PC-3 (cell line): ENCODE data around the gene DUOX1.

Experiments used
- CTCF ChIP-seq: fragments of 300-600 bp; sonication (generic); conservative IDR thresholded peaks from 2 replicates; pipeline ENCODE4 v1.5.1; 2017; ENCODE audit warnings: antibody characterized with exemption, low read depth, mild to moderate bottlenecking, low read length
- EZH2 ChIP-seq: fragments of 300-600 bp; sonication (generic); IDR thresholded peaks from one replicate; pipeline ENCODE4 v1.6.1; 2017; ENCODE audit warnings: antibody characterized with exemption, mild to moderate bottlenecking, low read length; ENCODE audit not compliant: unreplicated experiment
- EZH2phosphoT487 ChIP-seq: fragments of 300-600 bp; sonication (generic); IDR thresholded peaks from 2 replicates; pipeline ENCODE4 v1.6.1; 2018; ENCODE audit warnings: mild to moderate bottlenecking, antibody characterized with exemption, low read length, borderline replicate concordance

GRCh38 chr15:45198337-45199135 is 68.7 kb downstream of the DUOX1 start:
- TF ChIP-seq EZH2 = no peak
- TF ChIP-seq CTCF = peak; percentile 94
- no peak for TF ChIP-seq EZH2phosphoT487
